Measurements from ENCODE around the gene CENPH. TPM values are rescaled to one million over a fixed set of nuclear protein-coding genes. Genes with fewer than 3 reads are reported as not detected.

The CENPH gene
- total and polyA plus RNA-seq, 2 of the 8 experiments (the other 6 are each of a cell fraction or from before 2014, with no cell fraction given) = 69.0 to 82.8 TPM

GRCh38 chr5:69250593-69250992 lies 61.2 kb downstream of the CENPH start (continued):
- TF ChIP-seq RBBP5 (IDR thresholded peaks at IDR 0.05; ENCODE audit: borderline replicate concordance, low read depth, low read length) (no peak), JUN (IDR thresholded peaks at IDR 0.05; ENCODE audit: low read depth, low read length) (no peak), POU5F1 (IDR thresholded peaks at IDR 0.05; ENCODE audit: low read depth, low read length) (no peak), POLR2AphosphoS5 (IDR thresholded peaks at IDR 0.05; ENCODE audit: low read depth, low read length) (no peak), MAX (IDR thresholded peaks at IDR 0.05) (no peak), SRF (IDR thresholded peaks at IDR 0.05; ENCODE audit: low read depth, low read length) (no peak), ZNF274 (IDR thresholded peaks at IDR 0.05; ENCODE audit: borderline replicate concordance, extremely low read depth, low read length) (no peak), NRF1 (IDR thresholded peaks at IDR 0.05; ENCODE audit: low read depth, low read length) (no peak), TBP (IDR thresholded peaks at IDR 0.05; ENCODE audit: low read depth, low read length) (no peak), EZH2 (IDR thresholded peaks at IDR 0.05; ENCODE audit: low read depth, low read length, severe bottlenecking) (no peak), ATF3 (IDR thresholded peaks at IDR 0.05; ENCODE audit: insufficient read depth, low read depth, low read length) (no peak)

Data from H1 (cell line).